HEK293 (cell line): Measurements from ENCODE around the gene DCDC2B.

Experiments
- FEZF1 ChIP-seq: fragments of 450-650 bp; formaldehyde crosslinking; IDR thresholded peaks from 2 replicates; pipeline ENCODE4 v1.5.1; 2016; ENCODE audit warnings: missing biosample characterization, missing genetic modification characterization
- KLF10 ChIP-seq: fragments of 450-650 bp; IDR thresholded peaks from 2 replicates; pipeline ENCODE4 v1.5.1; 2018; ENCODE audit warnings: missing biosample characterization, mild to moderate bottlenecking, missing genetic modification characterization
- KLF8 ChIP-seq: fragments of 450-650 bp; formaldehyde crosslinking; IDR thresholded peaks from 2 replicates; pipeline ENCODE4 v1.5.1; 2016; ENCODE audit warnings: missing biosample characterization, missing genetic modification characterization
- PBX3 ChIP-seq: sonication (generic); formaldehyde crosslinking; IDR thresholded peaks from 2 replicates; pipeline ENCODE4 v1.8.1; 2022; ENCODE audit warnings: mild to moderate bottlenecking, moderate library complexity, missing genetic modification reagents
- SP2 ChIP-seq: fragments of 450-650 bp; formaldehyde crosslinking; IDR thresholded peaks from 2 replicates; pipeline ENCODE4 v1.5.1; 2016; ENCODE audit warnings: missing biosample characterization, missing genetic modification characterization
- TSHZ1 ChIP-seq: fragments of 450-650 bp; formaldehyde crosslinking; IDR thresholded peaks from 2 replicates; pipeline ENCODE4 v1.5.1; 2016; ENCODE audit warnings: missing biosample characterization, missing genetic modification characterization, borderline replicate concordance
- YY1 ChIP-seq: fragments of 450-650 bp; formaldehyde crosslinking; IDR thresholded peaks from 2 replicates; pipeline ENCODE4 v1.5.1; 2018; ENCODE audit warnings: missing biosample characterization, missing genetic modification characterization
- ZBTB10 ChIP-seq: fragments of 450-650 bp; formaldehyde crosslinking; IDR thresholded peaks from 2 replicates; pipeline ENCODE4 v1.5.1; 2016; ENCODE audit warnings: missing biosample characterization, missing genetic modification characterization
- ZBTB17 ChIP-seq: fragments of 450-650 bp; formaldehyde crosslinking; IDR thresholded peaks from 2 replicates; pipeline ENCODE4 v1.5.1; 2016; ENCODE audit warnings: missing biosample characterization, missing genetic modification characterization
- ZBTB21 ChIP-seq: fragments of 450-650 bp; formaldehyde crosslinking; IDR thresholded peaks from 2 replicates; pipeline ENCODE4 v1.5.1; 2017; ENCODE audit warnings: missing biosample characterization, missing genetic modification characterization
- ZBTB26 ChIP-seq: fragments of 450-650 bp; formaldehyde crosslinking; optimal IDR thresholded peaks from 2 replicates; pipeline ENCODE3; 2016; ENCODE audit warnings: missing biosample characterization, mild to moderate bottlenecking, missing genetic modification characterization
- ZBTB44 ChIP-seq: fragments of 450-650 bp; IDR thresholded peaks from 2 replicates; pipeline ENCODE4 v1.5.1; 2018; ENCODE audit warnings: missing biosample characterization, mild to moderate bottlenecking, missing genetic modification characterization
- ZNF157 ChIP-seq: fragments of 450-650 bp; formaldehyde crosslinking; IDR thresholded peaks from 2 replicates; pipeline ENCODE4 v1.5.1; 2016; ENCODE audit warnings: missing biosample characterization, missing genetic modification characterization
- ZNF175 ChIP-seq: fragments of 450-650 bp; formaldehyde crosslinking; IDR thresholded peaks from 2 replicates; pipeline ENCODE4 v1.5.1; 2016; ENCODE audit warnings: missing biosample characterization, missing genetic modification characterization
- ZNF184 ChIP-seq: fragments of 450-650 bp; IDR thresholded peaks from 2 replicates; pipeline ENCODE4 v1.5.1; 2018; ENCODE audit warnings: missing biosample characterization, mild to moderate bottlenecking, missing genetic modification characterization
- ZNF266 ChIP-seq: fragments of 450-650 bp; formaldehyde crosslinking; IDR thresholded peaks from 2 replicates; pipeline ENCODE4 v1.5.1; 2016; ENCODE audit warnings: missing biosample characterization, missing genetic modification characterization, low read depth
- ZNF302 ChIP-seq: fragments of 450-650 bp; formaldehyde crosslinking; IDR thresholded peaks from 2 replicates; pipeline ENCODE4 v1.5.1; 2016; ENCODE audit warnings: missing biosample characterization, missing genetic modification characterization, low read depth
- ZNF394 ChIP-seq: fragments of 450-650 bp; formaldehyde crosslinking; IDR thresholded peaks from 2 replicates; pipeline ENCODE4 v1.5.1; 2016; ENCODE audit warnings: missing biosample characterization, missing genetic modification characterization, mild to moderate bottlenecking, moderate library complexity, borderline replicate concordance
- ZNF416 ChIP-seq: fragments of 450-650 bp; formaldehyde crosslinking; IDR thresholded peaks from 2 replicates; pipeline ENCODE4 v1.5.1; 2016; ENCODE audit warnings: missing biosample characterization, missing genetic modification characterization
- ZNF645 ChIP-seq: fragments of 450-650 bp; formaldehyde crosslinking; IDR thresholded peaks from 2 replicates; pipeline ENCODE4; 2016; ENCODE audit warnings: missing biosample characterization, missing genetic modification characterization
- ZNF792 ChIP-seq: fragments of 450-650 bp; formaldehyde crosslinking; IDR thresholded peaks from 2 replicates; pipeline ENCODE4 v1.5.1; 2016; ENCODE audit warnings: missing biosample characterization, missing genetic modification characterization
- ZNF837 ChIP-seq: fragments of 450-650 bp; formaldehyde crosslinking; IDR thresholded peaks from 2 replicates; pipeline ENCODE4 v1.5.1; 2016; ENCODE audit warnings: missing biosample characterization, missing genetic modification characterization
- ZSCAN4 ChIP-seq: fragments of 450-650 bp; formaldehyde crosslinking; IDR thresholded peaks from 2 replicates; pipeline ENCODE4 v1.5.1; 2017; ENCODE audit warnings: missing biosample characterization, missing genetic modification characterization
- ZXDB ChIP-seq: fragments of 450-650 bp; formaldehyde crosslinking; IDR thresholded peaks from 2 replicates; pipeline ENCODE4 v1.5.1; 2016; ENCODE audit warnings: missing biosample characterization, missing genetic modification characterization

Gene DCDC2B

GRCh38 chr1:32205401-32206370 is 3.2 kb upstream of the DCDC2B start, which contains the start of gene IQCC (continued):
- TF ChIP-seq ZNF645 (tag by site-specific recombination) (no peak), YY1 (tag by site-specific recombination) (peak; percentile 32; the same call in 1 of the 2 replicates), ZNF184 (tag by site-specific recombination) (no peak), ZBTB44 (tag by site-specific recombination) (no peak), ZNF837 (tag by site-specific recombination) (no peak), ZNF175 (tag by site-specific recombination) (no peak), ZSCAN4 (tag by site-specific recombination) (no peak), PBX3 (CRISPR knock-in tag) (no peak), ZXDB (tag by site-specific recombination) (peak; percentile 50; the same call in 1 of the 2 replicates), KLF8 (no peak), ZNF157 (tag by site-specific recombination) (no peak), ZNF792 (tag by site-specific recombination) (no peak), ZBTB10 (tag by site-specific recombination) (0 out of 2 replicates have a peak, but pooled peaks have one; percentile 23), FEZF1 (tag by site-specific recombination) (no peak), KLF10 (tag by site-specific recombination) (no peak), ZBTB21 (tag by site-specific recombination) (peak; percentile 51), ZNF266 (tag by site-specific recombination) (no peak), ZNF302 (tag by site-specific recombination) (no peak), TSHZ1 (tag by site-specific recombination) (no peak), ZBTB17 (peak; percentile 57; the same call in 1 of the 2 replicates), SP2 (tag by site-specific recombination) (peak; percentile 77), ZBTB26 (peak; percentile 88), ZNF416 (tag by site-specific recombination) (no peak), ZNF394 (tag by site-specific recombination) (no peak)
